Ovary (tissue), 10 donors: Measurements from ENCODE around the gene MARCHF3. TPM values are rescaled to one million over a fixed set of nuclear protein-coding genes. Genes with fewer than 3 reads are reported as not detected.

Experiments used
- DNase-seq, 5 donors: peaks; one replicate each; pipeline ENCODE4 v3.0.0-alpha.2; 2019 to 2020
- H3K27ac ChIP-seq, 2 donors: fragments of 200-600 bp; one replicate each; pipeline versions ENCODE4 v1.5.1 to v1.8.0; 2019 to 2022
- H3K27me3 ChIP-seq: fragments of 200-600 bp; one replicate; pipeline ENCODE4 v1.8.0; 2022
- H3K36me3 ChIP-seq: fragments of 200-600 bp; sonication (generic); one replicate; pipeline ENCODE4 v1.5.1; 2019
- H3K4me1 ChIP-seq: one replicate; pipeline ENCODE4 v1.8.1; 2013; ENCODE audit warnings: mild to moderate bottlenecking, moderate library complexity; ENCODE audit not compliant: insufficient read depth
- H3K4me3 ChIP-seq: fragments of 200-600 bp; sonication (generic); one replicate; pipeline ENCODE4 v1.5.1; 2017
- H3K9me3 ChIP-seq, 2 donors: fragments of 200-600 bp in 1 of 2; sonication (generic) in 1 of 2; one replicate each; pipeline versions ENCODE4 v1.5.1 to v1.8.1; 2013 to 2019; ENCODE audit warnings: mild to moderate bottlenecking in 1 of 2, moderate library complexity in 1 of 2
- CTCF ChIP-seq, 3 donors: fragments of 450-650 bp in 2 of 3; fragments of 200-600 bp in 1 of 3; IDR thresholded peaks; one replicate each; pipeline versions ENCODE4 v1.5.1 to v1.8.0; 2016 to 2022; ENCODE audit warnings: antibody characterized with exemption in 3 of 3, mild to moderate bottlenecking in 1 of 3
- EP300 ChIP-seq: sonication (generic); formaldehyde crosslinking; IDR thresholded peaks from one replicate; pipeline ENCODE4 v1.6.1; 2017; ENCODE audit warnings: antibody characterized with exemption
- POLR2A ChIP-seq: fragments of 450-650 bp; IDR thresholded peaks from one replicate; pipeline ENCODE4 v1.6.1; 2017; ENCODE audit warnings: antibody characterized with exemption, mild to moderate bottlenecking, moderate library complexity
- WGBS, 3 donors: extraction: QIAGEN DNeasy Blood & Tissue Kit in 1 of 3; methylation state at CpG; one replicate each; pipeline versions ENCODE4 v1.1.5 to v1.1.7; 2013 to 2017; 5-methylcytosine and 5-hydroxymethylcytosine counted together
- intact Hi-C, 4 donors: fragments of 100-400 bp; cut with DNase I; formaldehyde crosslinking; loops; one replicate each; pipeline versions ENCODE4 v1.11.0 to v1.15.1; 2022 to 2023
- long read RNA-seq, 3 donors: library from polyadenylated mRNA in 2 of 3; unstranded in 2 of 3; transcript quantifications; one replicate each; pipeline ENCODE4 v2.0.0 and lab custom pipeline, GENCODE V29; 2021 to 2026
- polyA plus RNA-seq, 2 donors: library from polyadenylated mRNA; stranded (reverse); fragments of 200-250 nt in 1 of 2; fragments of 350-450 nt in 1 of 2; fragmentation: Illumina TruSeq in 1 of 2; extraction: RNeasy Lipid Tissue Mini Kit (QIAGEN cat#74804) in 1 of 2; gene quantifications; one replicate each; pipeline ENCODE4 v1.2.3, GENCODE V29; 2013 to 2014
- total RNA-seq, 7 donors: library from RNA; depleted of rRNA in 2 of 7; stranded (reverse); fragments of >200 nt in 2 of 7; fragmentation: NEBNext Ultra II Directional in 3 of 7; extraction: Animal tissue kit (Norgen Biotek cat#: 25700) in 3 of 7; gene quantifications; one replicate each; pipeline versions ENCODE4 v1.1.0 to v1.2.4, GENCODE V29; 2016 to 2023
- donor health status: DM: no; HTN: no; CAD: no; lungs with moderate emphysema.
- donor health status: DM: no; HTN: no; CAD: no.
- donor health status: Bipolar disorder and iron deficiency.
- donor health status: DM: yes; HTN: yes; CAD: no.
- donor health status: DM: no; HTN: no; CAD: no.
- donor health status: DM: yes; HTN: yes; CAD: no.

MARCHF3 gene
- 10 to 100 TPM in 2 of 7 donors, 1 to 10 TPM in 5; 2.1 to 13.8 (median 4.5) TPM for total RNA-seq
- polyA plus RNA-seq, result 1 to 10 TPM; 4.4 to 7.8 TPM
- long read RNA-seq, donor 1, full-length matches to known transcripts, result 17 of 27 reads
- long read RNA-seq, donor 1, partial matches to known transcripts, result 4 of 27 reads
- long read RNA-seq, donor 1, other reads (novel, unspliced or antisense), result 6 of 27 reads
- long read RNA-seq, donor 2, full-length matches to known transcripts, result 2 of 2 reads
- long read RNA-seq, donor 2, partial matches to known transcripts, result 0 of 2 reads
- long read RNA-seq, donor 2, other reads (novel, unspliced or antisense), result 0 of 2 reads
- long read RNA-seq, donor 3, full-length matches to known transcripts, result 5 of 10 reads
- long read RNA-seq, donor 3, partial matches to known transcripts, result 1 of 10 reads
- long read RNA-seq, donor 3, other reads (novel, unspliced or antisense), result 4 of 10 reads

- DNase-seq, result peak; percentile 92 to 96 (median 95)
- TF ChIP-seq CTCF (IDR thresholded peaks at IDR 0.05) (peak in 2 of 3 donors; percentile 15 to 36), POLR2A (peak; percentile 81), EP300 (no peak)
- Histone ChIP-seq H3K27ac (peak within 1 kb of the TSS; percentile 25 to 84), H3K36me3 (no peaks in the 10 kb centered on the region), H3K27me3 (no peaks in the 10 kb centered on the region), H3K4me1 (peaks cover 6% of the 10 kb centered on the region), H3K4me3 (peak within 1 kb of the TSS; percentile 90), H3K9me3 (no peaks in the 10 kb centered on the region)
- WGBS, 3 donors, result 0 to 1% (median 1%) methylated on average over 57 to 97 of the region's 97 CpGs
- intact Hi-C loops, result no loop called here
These were observed at the start of gene MARCHF3 for GRCh38 chr5:127030259-127031146. MARCHF3 (minus strand) TSS chr5:127030558; CDS start chr5:126918171, 112,387 bp downstream.

- 61 to 70% (median 62%) methylated on average over 9 of the region's 9 CpGs for WGBS, 3 donors
- TF ChIP-seq CTCF (IDR thresholded peaks at IDR 0.05) (no peak), POLR2A (no peak), EP300 (no peak)
- Histone ChIP-seq H3K4me3 (no peak overlapping the region), H3K27ac (no peak overlapping the region), H3K36me3 (no peaks in the 10 kb centered on the region), H3K27me3 (no peaks in the 10 kb centered on the region), H3K4me1 (no peaks in the 10 kb centered on the region), H3K9me3 (no peaks in the 10 kb centered on the region)
- DNase-seq, result no peak
- intact Hi-C loops, result no loop called here
These were observed 49.7 kb upstream of the MARCHF3 start for GRCh38 chr5:127079994-127080491.

- no peak for DNase-seq
- H3K27ac ChIP-seq, result no peak overlapping the region
- H3K36me3 ChIP-seq, result no peaks in the 10 kb centered on the region
- TF ChIP-seq EP300 (no peak), POLR2A (no peak), CTCF (IDR thresholded peaks at IDR 0.05) (no peak)
- H3K4me3 ChIP-seq, result no peak overlapping the region
- H3K4me1 ChIP-seq, result peaks cover 2% of the 10 kb centered on the region
- no peaks in the 10 kb centered on the region for H3K27me3 ChIP-seq
- 78 to 81% (median 81%) methylated on average over 1 of the region's 1 CpG for WGBS, 3 donors
- intact Hi-C loops, result no loop called here
- no peaks in the 10 kb centered on the region for H3K9me3 ChIP-seq
These were observed 47.0 kb upstream of the MARCHF3 start for GRCh38 chr5:127077366-127077765.

- no peak for DNase-seq
- intact Hi-C loops, result no loop called here
- H3K4me3 ChIP-seq, result no peak overlapping the region
- no peaks in the 10 kb centered on the region for H3K36me3 ChIP-seq
- WGBS, 3 donors, result 25 to 29% (median 26%) methylated on average over 4 of the region's 4 CpGs
- H3K27ac ChIP-seq, result no peak overlapping the region
- TF ChIP-seq POLR2A (no peak), CTCF (IDR thresholded peaks at IDR 0.05) (no peak), EP300 (no peak)
- no peaks in the 10 kb centered on the region for H3K9me3 ChIP-seq
- peaks cover 2% of the 10 kb centered on the region for H3K4me1 ChIP-seq
- no peaks in the 10 kb centered on the region for H3K27me3 ChIP-seq
These were observed 46.2 kb upstream of the MARCHF3 start for GRCh38 chr5:127076315-127077129.
